Transverse colon (tissue), 4 donors: Measurements from ENCODE around the gene SHC2.

ENCODE experiments used
- CTCF ChIP-seq, 5 experiments: fragments of 200-600 bp in 3 of 5; fragments of 450-650 bp in 2 of 5; sonication (generic) in 3 of 5; IDR thresholded peaks; 1 replicate in 2 of 5; 2 replicates in 3 of 5; pipeline ENCODE4 v1.5.1; 2016 to 2017; ENCODE audit warnings: antibody characterized with exemption in 5 of 5, inconsistent platforms in 3 of 5, mild to moderate bottlenecking in 2 of 5, moderate library complexity in 1 of 5
- EP300 ChIP-seq: sonication (generic); formaldehyde crosslinking; IDR thresholded peaks from one replicate; pipeline ENCODE4 v1.6.1; 2017; ENCODE audit warnings: antibody characterized with exemption, low read depth
- POLR2A ChIP-seq: fragments of 450-650 bp; IDR thresholded peaks from one replicate; pipeline ENCODE4 v1.6.1; 2016; ENCODE audit warnings: antibody characterized with exemption, mild to moderate bottlenecking, moderate library complexity
- POLR2AphosphoS5 ChIP-seq, 3 donors: sonication (generic); formaldehyde crosslinking; IDR thresholded peaks; one replicate each; pipeline ENCODE4 v1.6.1; 2016; ENCODE audit warnings: antibody characterized with exemption in 3 of 3

DNA sequence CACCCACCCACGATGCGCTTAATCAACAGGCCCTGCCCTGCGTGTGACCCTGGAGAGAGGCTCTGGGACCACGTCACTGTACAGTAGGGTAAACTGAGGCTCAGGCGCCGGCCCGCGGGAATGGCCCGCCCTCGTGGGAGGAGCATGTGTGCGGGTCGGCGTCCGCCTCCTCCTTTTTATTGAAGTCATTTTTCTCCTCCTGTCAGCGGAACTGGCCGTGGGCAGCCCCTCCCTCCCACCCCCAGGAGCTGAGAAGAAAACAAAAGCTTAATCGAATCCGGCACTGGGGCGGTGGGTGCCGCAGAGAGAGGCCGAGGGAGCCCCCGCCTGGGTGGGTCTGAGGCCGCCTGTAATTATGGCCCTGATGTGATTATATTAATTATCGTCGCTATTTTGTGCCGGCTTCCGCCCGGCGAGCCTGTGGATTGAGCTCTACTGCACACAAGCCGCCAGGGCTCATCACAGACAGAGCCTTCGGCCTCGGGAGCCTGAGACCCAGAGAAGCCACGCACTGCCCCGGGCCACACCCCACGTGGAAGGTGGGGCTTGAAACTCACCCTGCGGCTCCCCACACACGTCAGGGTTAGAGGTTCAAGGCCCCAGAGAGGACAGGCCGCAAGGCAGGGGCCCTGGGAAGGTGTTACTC lies 58.8 kb downstream of the SHC2 start:
- TF ChIP-seq EP300 (no peak), CTCF (IDR thresholded peaks at IDR 0.05) (no peak), POLR2A (no peak), POLR2AphosphoS5 (IDR thresholded peaks at IDR 0.05) (no peak)
